Astrocyte of the spinal cord (primary cell): Measurements from ENCODE around the gene STBD1.
A peak's percentile ranks its signal among the peaks of the same experiment; 100 is the strongest.

Experiments used
- DNase-seq: peaks from one replicate; pipeline ENCODE4 v3.0.0; 2011; ENCODE audit warnings: low read depth, low spot score
- H3K4me3 ChIP-seq: 2 replicates; pipeline ENCODE4 v1.5.1; 2011; ENCODE audit warnings: low read depth, mild to moderate bottlenecking, low read length, moderate library complexity
- CTCF ChIP-seq: IDR thresholded peaks from 2 replicates; pipeline ENCODE4 v1.5.1; 2012; ENCODE audit warnings: low read depth, mild to moderate bottlenecking, low read length, inconsistent platforms
- in situ Hi-C: cut with HindIII; loops from 2 replicates; pipeline ENCODE4 v1.10.0; 2017; ENCODE audit warnings: low sequenced_read_pairs

STBD1 gene

GRCh38 chr4:76300012-76300411, 6.5 kb upstream of the STBD1 start:
- TF ChIP-seq CTCF, result no peak
- in situ Hi-C loops, result no loop called here
- no peak for DNase-seq
- no peak overlapping the region for H3K4me3 ChIP-seq

GRCh38 chr4:76301068-76301774, 5.3 kb upstream of the STBD1 start:
- TF ChIP-seq CTCF, result no peak
- peak; percentile 90 for DNase-seq
- no peak overlapping the region for H3K4me3 ChIP-seq
- in situ Hi-C loops, result no loop called here

- in situ Hi-C loops, result no loop called here
- no peak overlapping the region for H3K4me3 ChIP-seq
- DNase-seq, result no peak
- no peak for TF ChIP-seq CTCF
Observed at GRCh38 chr4:76301775-76302162, 4.8 kb upstream of the STBD1 start.

- no peak for TF ChIP-seq CTCF
- in situ Hi-C loops, result no loop called here
- no peak overlapping the region for H3K4me3 ChIP-seq
- no peak for DNase-seq
Observed at GRCh38 chr4:76302826-76303438, 3.6 kb upstream of the STBD1 start.

GRCh38 chr4:76305033-76305687, 1.4 kb upstream of the STBD1 start:
- in situ Hi-C loops, result no loop called here
- no peak for DNase-seq
- no peak for TF ChIP-seq CTCF
- no peak overlapping the region for H3K4me3 ChIP-seq

GRCh38 chr4:76306882-76307659, 538 bp downstream of the STBD1 start:
- peak overlapping the region; percentile 74 for H3K4me3 ChIP-seq
- TF ChIP-seq CTCF, result peak; percentile 56
- DNase-seq, result peak; percentile 61
- in situ Hi-C loops, result no loop called here
